ENCODE measurements around the gene IMMP2L.

IMMP2L gene

GRCh38 chr7:111223802-111224253, 338.5 kb downstream of the IMMP2L start:
- no peak for DNase-seq (ENCODE audit: low read depth in 2 of 2)

- no peak for DNase-seq (ENCODE audit: low read depth in 2 of 2)
Observed at GRCh38 chr7:111215550-111215949, 346.7 kb downstream of the IMMP2L start.

GRCh38 chr7:111212857-111213523, 349.3 kb downstream of the IMMP2L start:
- DNase-seq (ENCODE audit: low read depth in 2 of 2): no peak

- DNase-seq (ENCODE audit: low read depth in 2 of 2): no peak
Observed at GRCh38 chr7:111210996-111211395, 351.3 kb downstream of the IMMP2L start.

GRCh38 chr7:111210043-111210442, 352.2 kb downstream of the IMMP2L start:
- no peak for DNase-seq (ENCODE audit: low read depth in 2 of 2)

- no peak for DNase-seq (ENCODE audit: low read depth in 2 of 2)
Observed at GRCh38 chr7:111205251-111205650, 357.0 kb downstream of the IMMP2L start.

GRCh38 chr7:111202321-111202720, 360.0 kb downstream of the IMMP2L start:
- no peak for DNase-seq (ENCODE audit: low read depth in 2 of 2)

- no peak for DNase-seq (ENCODE audit: low read depth in 2 of 2)
Observed at GRCh38 chr7:111199643-111200042, 362.6 kb downstream of the IMMP2L start.

GRCh38 chr7:111198255-111198654, 364.0 kb downstream of the IMMP2L start:
- no peak for DNase-seq (ENCODE audit: low read depth in 2 of 2)

- no peak for DNase-seq (ENCODE audit: low read depth in 2 of 2)
Observed at GRCh38 chr7:111196655-111197054, 365.6 kb downstream of the IMMP2L start.

GRCh38 chr7:111192614-111193413, 369.5 kb downstream of the IMMP2L start:
- DNase-seq (ENCODE audit: low read depth in 2 of 2): no peak

- no peak for DNase-seq (ENCODE audit: low read depth in 2 of 2)
Observed at GRCh38 chr7:111190804-111191203, 371.5 kb downstream of the IMMP2L start.

GRCh38 chr7:111184987-111185386, 377.3 kb downstream of the IMMP2L start:
- DNase-seq (ENCODE audit: low read depth in 2 of 2): no peak

GRCh38 chr7:111183321-111183720, 379.0 kb downstream of the IMMP2L start:
- DNase-seq (ENCODE audit: low read depth in 2 of 2): no peak

GRCh38 chr7:111180338-111180737, 382.0 kb downstream of the IMMP2L start:
- no peak for DNase-seq (ENCODE audit: low read depth in 2 of 2)

- DNase-seq (ENCODE audit: low read depth in 2 of 2): no peak
Observed at GRCh38 chr7:111175908-111176441, 386.3 kb downstream of the IMMP2L start.

GRCh38 chr7:111174510-111174909, 387.8 kb downstream of the IMMP2L start:
- no peak for DNase-seq (ENCODE audit: low read depth in 2 of 2)

GRCh38 chr7:111173990-111174389, 388.3 kb downstream of the IMMP2L start:
- no peak for DNase-seq (ENCODE audit: low read depth in 2 of 2)

- no peak for DNase-seq (ENCODE audit: low read depth in 2 of 2)
Observed at GRCh38 chr7:111173528-111173927, 388.8 kb downstream of the IMMP2L start.

GRCh38 chr7:111172564-111173257, 389.6 kb downstream of the IMMP2L start:
- DNase-seq (ENCODE audit: low read depth in 2 of 2): no peak

- DNase-seq (ENCODE audit: low read depth in 2 of 2): no peak
Observed at GRCh38 chr7:111168182-111168581, 394.1 kb downstream of the IMMP2L start.

- no peak for DNase-seq (ENCODE audit: low read depth in 2 of 2)
Observed at GRCh38 chr7:111164442-111164841, 397.9 kb downstream of the IMMP2L start.

All from activated CD4-positive, alpha-beta T cell treated with anti-CD3 and anti-CD28 coated beads for 24 hours (primary cell).